HCT116 (cell line): ENCODE data around the gene ZBTB20. TPM values are rescaled to one million over a fixed set of nuclear protein-coding genes. Genes with fewer than 3 reads are reported as not detected.
A peak's percentile ranks its signal among the peaks of the same experiment; 100 is the strongest.

ENCODE experiments used
- ATAC-seq: fragments of 200-7000 bp; cut with Tn5 transposase; 2 replicates; pipeline ENCODE4 v1.9.1; 2020; ENCODE audit warnings: mild to moderate bottlenecking, moderate library complexity
- BruUV-seq: library from RNA; stranded (reverse); fragments of 400-500 nt; replicated peaks from 2 replicates; lab custom pipeline; 2021; lab: Mats Ljungman, UMichigan
- CTCF ChIA-PET: fragments of 300-600 bp; sonication (Branson Sonifier 250); formaldehyde crosslinking; loops from one replicate; lab custom pipeline; 2021; ENCODE audit warnings: antibody characterized with exemption; lab: Charles Lee
- POLR2A ChIA-PET: fragments of 300-600, 350-600 bp; sonication (Branson Sonifier 250); formaldehyde crosslinking; loops from one replicate; lab custom pipeline; 2021; ENCODE audit warnings: antibody characterized with exemption; lab: Charles Lee
- RAD21 ChIA-PET, 2 experiments: fragments of 300-600 bp; sonication (Branson Sonifier 250); formaldehyde crosslinking; loops; one replicate each; lab custom pipeline; 2023; ENCODE audit warnings: low total read pairs in 2 of 2; ENCODE audit not compliant: uncharacterized antibody in 2 of 2, unreplicated experiment in 2 of 2, low non-redundant PET in 1 of 2; lab: Charles Lee
- DNase-seq: peaks from one replicate; pipeline ENCODE4 v3.0.0-alpha.2; 2010; ENCODE audit warnings: low read depth, low spot score
- H2AFZ ChIP-seq: fragments of 200-600 bp; shearing (Covaris generic), sonication (generic); 2 replicates; pipeline ENCODE4 v1.6.1; 2017; ENCODE audit warnings: low read depth, mixed run types, mixed read lengths, antibody characterized with exemption, low read length; ENCODE audit not compliant: poor library complexity, severe bottlenecking
- H3K27ac ChIP-seq: 2 replicates; pipeline ENCODE4 v1.5.1; 2012; ENCODE audit warnings: low read depth, low read length
- H3K27me3 ChIP-seq: fragments of 200-600 bp; sonication (generic); 2 replicates; pipeline ENCODE4 v1.6.1; 2016; ENCODE audit warnings: mixed run types, low read length, mixed read lengths; ENCODE audit not compliant: insufficient read depth
- H3K36me3 ChIP-seq, 2 experiments: fragments of 200-500 bp in 1 of 2; fragments of 200-600 bp in 1 of 2; sonication (Bioruptor generic) in 1 of 2; sonication (generic) in 1 of 2; 2 replicates each; pipeline versions ENCODE4 v1.5.1 to v1.6.1; 2014 to 2016; ENCODE audit warnings: low read length in 2 of 2, inconsistent platforms in 1 of 2, mixed read lengths in 1 of 2, mixed run types in 1 of 2; ENCODE audit not compliant: insufficient read depth in 2 of 2, control insufficient read depth in 1 of 2
- H3K4me1 ChIP-seq, 2 experiments: fragments of 200-600 bp in 1 of 2; sonication (generic) in 1 of 2; 2 replicates each; pipeline versions ENCODE4 v1.5.1 to v1.6.1; 2012 to 2017; ENCODE audit warnings: low read length in 2 of 2, inconsistent platforms in 1 of 2, mild to moderate bottlenecking in 1 of 2, mixed read lengths in 1 of 2, mixed run types in 1 of 2, moderate library complexity in 1 of 2; ENCODE audit not compliant: insufficient read depth in 2 of 2, control insufficient read depth in 1 of 2
- H3K4me2 ChIP-seq: fragments of 200-600 bp; sonication (generic); 2 replicates; pipeline ENCODE4 v1.6.1; 2017; ENCODE audit warnings: mixed run types, low read length, mixed read lengths
- H3K4me3 ChIP-seq, 2 experiments: fragments of 200-600 bp in 1 of 2; sonication (generic) in 1 of 2; replicated peaks in 1 of 2; 2 replicates each; pipeline ENCODE4 v1.5.1; 2011 to 2016; ENCODE audit warnings: low read length in 2 of 2, control low read depth in 1 of 2, low read depth in 1 of 2, mild to moderate bottlenecking in 1 of 2, mixed read lengths in 1 of 2, mixed run types in 1 of 2
- H3K79me2 ChIP-seq: fragments of 200-600 bp; sonication (generic); 2 replicates; pipeline ENCODE4 v1.6.1; 2017; ENCODE audit warnings: mild to moderate bottlenecking, mixed run types, low read length, moderate library complexity, mixed read lengths; ENCODE audit not compliant: insufficient read depth
- H3K9ac ChIP-seq: fragments of 200-600 bp; sonication (generic); 2 replicates; pipeline ENCODE4 v1.6.1; 2016; ENCODE audit warnings: low read length, mixed read lengths
- H3K9me2 ChIP-seq: fragments of 200-600 bp; sonication (generic), shearing (Covaris generic); 2 replicates; pipeline ENCODE4 v1.6.1; 2017; ENCODE audit warnings: mixed run types, mild to moderate bottlenecking, moderate library complexity; ENCODE audit not compliant: insufficient read depth
- H3K9me3 ChIP-seq, 2 experiments: fragments of 200-500 bp in 1 of 2; fragments of 200-600 bp in 1 of 2; sonication (Bioruptor generic) in 1 of 2; sonication (generic) in 1 of 2; 2 replicates each; pipeline ENCODE4 v1.6.1; 2014 to 2017; ENCODE audit warnings: low read length in 2 of 2, mixed read lengths in 2 of 2, inconsistent platforms in 1 of 2, low read depth in 1 of 2, mild to moderate bottlenecking in 1 of 2, mixed run types in 1 of 2, moderate library complexity in 1 of 2; ENCODE audit not compliant: control insufficient read depth in 1 of 2, insufficient read depth in 1 of 2
- H4K20me1 ChIP-seq: fragments of 200-600 bp; sonication (generic), shearing (Covaris generic); 2 replicates; pipeline ENCODE4 v1.6.1; 2017; ENCODE audit warnings: mixed run types, mild to moderate bottlenecking, moderate library complexity; ENCODE audit not compliant: insufficient read depth
- CBX3 ChIP-seq: IDR thresholded peaks from 2 replicates; pipeline ENCODE4 v1.6.1; 2012; ENCODE audit warnings: low read depth
- CEBPB ChIP-seq: IDR thresholded peaks from 2 replicates; pipeline ENCODE4 v1.6.1; 2012; ENCODE audit warnings: low read depth
- EGR1 ChIP-seq: IDR thresholded peaks from 2 replicates; pipeline ENCODE4 v1.6.1; 2012; ENCODE audit warnings: low read depth
- ELF1 ChIP-seq: IDR thresholded peaks from 2 replicates; pipeline ENCODE4 v1.6.1; 2012; ENCODE audit warnings: low read depth, borderline replicate concordance
- EZH2phosphoT487 ChIP-seq: fragments of 200-600 bp; IDR thresholded peaks from 2 replicates; pipeline ENCODE4 v1.6.1; 2018; ENCODE audit warnings: antibody characterized with exemption, borderline replicate concordance
- JUND ChIP-seq: IDR thresholded peaks from 2 replicates; pipeline ENCODE4 v1.6.1; 2012
- POLR2A ChIP-seq: IDR thresholded peaks from 2 replicates; pipeline ENCODE4 v1.7.0; 2011; ENCODE audit warnings: borderline replicate concordance; ENCODE audit not compliant: insufficient read depth, insufficient read length; ENCODE audit errors: extremely low read depth
- RAD21 ChIP-seq: IDR thresholded peaks from 2 replicates; pipeline ENCODE4 v1.6.1; 2012; ENCODE audit warnings: low read depth, mild to moderate bottlenecking
- SIN3A ChIP-seq: IDR thresholded peaks from 2 replicates; pipeline ENCODE4 v1.6.1; 2012; ENCODE audit warnings: low read depth
- SP1 ChIP-seq: IDR thresholded peaks from 2 replicates; pipeline ENCODE4 v1.6.1; 2012; ENCODE audit warnings: low read depth
- SRF ChIP-seq: IDR thresholded peaks from 2 replicates; pipeline ENCODE4 v1.6.1; 2012; ENCODE audit warnings: low read depth
- TCF7L2 ChIP-seq: IDR thresholded peaks from 2 replicates; pipeline ENCODE4 v1.7.0; 2011; ENCODE audit warnings: borderline replicate concordance, inconsistent platforms; ENCODE audit not compliant: insufficient read depth, insufficient read length; ENCODE audit errors: extremely low read depth
- YY1 ChIP-seq: IDR thresholded peaks from 2 replicates; pipeline ENCODE4 v1.6.1; 2011; ENCODE audit warnings: low read length, low read depth, moderate library complexity, mild to moderate bottlenecking; ENCODE audit not compliant: insufficient replicate concordance; ENCODE audit errors: extremely low read depth
- intact Hi-C: fragments of 100-400 bp; cut with micrococcal nuclease; formaldehyde crosslinking; loops from 2 replicates; pipeline ENCODE4 v1.10.0; 2022
- total RNA-seq: library from RNA; stranded (reverse); gene quantifications from one replicate; pipeline ENCODE4 v1.2.1, GENCODE V29; 2021; ENCODE audit not compliant: unreplicated experiment
- TF ChIP-seq, protein P1 (sequence below): IDR thresholded peaks from 2 replicates; pipeline ENCODE4 v1.6.1; 2012
- TF ChIP-seq, protein P2 (sequence below), 3 experiments: fragments of 200-600 bp in 1 of 3; sonication (generic) in 1 of 3; IDR thresholded peaks in 2 of 3; conservative IDR thresholded peaks in 1 of 3; 2 replicates each; pipeline ENCODE4 v1.5.1; 2012 to 2017; ENCODE audit warnings: low read depth in 2 of 3, low read length in 2 of 3, antibody characterized with exemption in 1 of 3, borderline replicate concordance in 1 of 3, control low read depth in 1 of 3, mild to moderate bottlenecking in 1 of 3, mixed read lengths in 1 of 3, mixed run types in 1 of 3, moderate library complexity in 1 of 3; ENCODE audit not compliant: insufficient read depth in 1 of 3
- TF ChIP-seq, protein P3 (sequence below): IDR thresholded peaks from 2 replicates; pipeline ENCODE4 v1.6.1; 2012; ENCODE audit warnings: low read depth
- TF ChIP-seq, protein P4 (sequence below): IDR thresholded peaks from 2 replicates; pipeline ENCODE4 v1.6.1; 2012

Gene ZBTB20
- total RNA-seq, 1 experiment from 2014 or later: 42.1 TPM

DNA sequence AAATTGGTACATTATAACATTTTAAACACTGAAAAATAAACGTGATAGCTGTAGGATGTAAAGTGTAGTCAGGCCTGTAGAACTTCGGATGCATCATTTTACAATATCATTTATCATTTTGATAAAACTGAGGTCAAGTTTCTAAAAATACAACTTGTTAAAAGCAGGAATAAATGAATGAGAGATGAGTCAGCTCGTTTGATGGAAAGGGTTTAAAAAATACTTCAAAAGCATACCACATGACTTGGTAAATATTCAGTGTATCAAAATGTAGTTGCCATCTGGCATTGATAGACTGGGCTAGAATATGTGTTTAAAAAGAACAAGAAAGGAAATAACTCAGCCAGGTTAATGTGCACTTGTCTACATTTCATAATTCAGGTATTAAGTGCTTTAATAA lies 496.3 kb downstream of the ZBTB20 start (continued):
- TF ChIP-seq ELF1: no peak; the same call in 1 of the 2 replicates
- peak; percentile 89 for TF ChIP-seq SIN3A

DNA sequence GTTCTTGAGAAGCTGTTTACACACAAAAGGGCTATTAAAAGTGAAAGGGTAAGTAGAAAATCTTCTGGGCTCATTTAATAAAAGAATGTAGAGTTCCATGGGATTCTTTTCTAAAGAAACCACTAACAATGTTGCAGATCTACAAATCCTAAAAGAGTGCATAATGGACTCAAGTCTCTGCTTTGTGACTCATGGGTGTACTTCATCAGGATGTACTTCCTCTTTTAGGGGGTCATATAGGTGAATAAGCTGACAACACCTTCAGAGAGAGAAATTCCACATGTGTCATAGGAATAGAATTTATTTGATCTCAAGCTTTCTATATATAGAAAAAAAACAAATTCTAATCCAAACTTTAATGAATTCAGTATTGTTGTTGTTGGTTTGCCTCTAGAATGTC lies 497.8 kb downstream of the ZBTB20 start:
- no TSS peak for BruUV-seq
- Histone ChIP-seq H3K9me2 (no peaks in the 10 kb centered on the region), H3K4me2 (peak overlapping the region; percentile 71), H3K4me1 (peaks cover 79 to 95% of the 10 kb centered on the region in 2 experiments), H3K27ac (peak overlapping the region; percentile 97), H3K9ac (peak overlapping the region; percentile 66), H3K4me3 (peak overlapping the region in 1 of 2 experiments; percentile 11; a peak in 1 of 4 replicates), H3K27me3 (no peaks in the 10 kb centered on the region), H3K79me2 (peaks cover 53% of the 10 kb centered on the region), H3K9me3 (no peaks in the 10 kb centered on the region), H2AFZ (no peak overlapping the region), H3K36me3 (no peaks in the 10 kb centered on the region), H4K20me1 (no peaks in the 10 kb centered on the region)
- intact Hi-C loops: loop anchor here (5.0 to 10.0 kb wide), 3 partner anchors 58 to 245 kb away; no protein-coding TSS in a partner anchor
- RAD21 ChIA-PET: interaction anchor here in 1 of 2 experiments (1.2 kb wide), 1 partner anchor 96 kb away, joined by 3 read pairs; no protein-coding TSS in a partner anchor
- DNase-seq: peak; percentile 97
- POLR2A ChIA-PET: interaction anchor here (0.6 kb wide), 1 partner anchor 109 kb away, joined by 3 read pairs; no protein-coding TSS in a partner anchor
- ATAC-seq: peak; percentile 74
- CTCF ChIA-PET: no interaction called here
- TF ChIP-seq EZH2phosphoT487 (no peak), RAD21 (no peak; the same call in none of the 2 replicates), CBX3 (peak; percentile 93), ELF1 (peak; percentile 29; the same call in 1 of the 2 replicates), SRF (peak; percentile 85), SIN3A (peak; percentile 84), CEBPB (peak; percentile 84), SP1 (peak; percentile 99), EGR1 (no peak), POLR2A (no peak), JUND (peak; percentile 99), TCF7L2 (peak; percentile 92), YY1 (peak; percentile 43)
- TF ChIP-seq, protein P1, sequence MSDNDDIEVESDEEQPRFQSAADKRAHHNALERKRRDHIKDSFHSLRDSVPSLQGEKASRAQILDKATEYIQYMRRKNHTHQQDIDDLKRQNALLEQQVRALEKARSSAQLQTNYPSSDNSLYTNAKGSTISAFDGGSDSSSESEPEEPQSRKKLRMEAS: no peak
- TF ChIP-seq, protein P2, sequence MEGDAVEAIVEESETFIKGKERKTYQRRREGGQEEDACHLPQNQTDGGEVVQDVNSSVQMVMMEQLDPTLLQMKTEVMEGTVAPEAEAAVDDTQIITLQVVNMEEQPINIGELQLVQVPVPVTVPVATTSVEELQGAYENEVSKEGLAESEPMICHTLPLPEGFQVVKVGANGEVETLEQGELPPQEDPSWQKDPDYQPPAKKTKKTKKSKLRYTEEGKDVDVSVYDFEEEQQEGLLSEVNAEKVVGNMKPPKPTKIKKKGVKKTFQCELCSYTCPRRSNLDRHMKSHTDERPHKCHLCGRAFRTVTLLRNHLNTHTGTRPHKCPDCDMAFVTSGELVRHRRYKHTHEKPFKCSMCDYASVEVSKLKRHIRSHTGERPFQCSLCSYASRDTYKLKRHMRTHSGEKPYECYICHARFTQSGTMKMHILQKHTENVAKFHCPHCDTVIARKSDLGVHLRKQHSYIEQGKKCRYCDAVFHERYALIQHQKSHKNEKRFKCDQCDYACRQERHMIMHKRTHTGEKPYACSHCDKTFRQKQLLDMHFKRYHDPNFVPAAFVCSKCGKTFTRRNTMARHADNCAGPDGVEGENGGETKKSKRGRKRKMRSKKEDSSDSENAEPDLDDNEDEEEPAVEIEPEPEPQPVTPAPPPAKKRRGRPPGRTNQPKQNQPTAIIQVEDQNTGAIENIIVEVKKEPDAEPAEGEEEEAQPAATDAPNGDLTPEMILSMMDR (IDR thresholded peaks at IDR 0.05 in 2 of 3, conservative IDR thresholded peaks at IDR 0.05 in 1 of 3; ENCODE audit: borderline replicate concordance in 1 of 3, insufficient read depth in 1 of 3, low read depth in 2 of 3, low read length in 2 of 3): no peak
- TF ChIP-seq, protein P3, sequence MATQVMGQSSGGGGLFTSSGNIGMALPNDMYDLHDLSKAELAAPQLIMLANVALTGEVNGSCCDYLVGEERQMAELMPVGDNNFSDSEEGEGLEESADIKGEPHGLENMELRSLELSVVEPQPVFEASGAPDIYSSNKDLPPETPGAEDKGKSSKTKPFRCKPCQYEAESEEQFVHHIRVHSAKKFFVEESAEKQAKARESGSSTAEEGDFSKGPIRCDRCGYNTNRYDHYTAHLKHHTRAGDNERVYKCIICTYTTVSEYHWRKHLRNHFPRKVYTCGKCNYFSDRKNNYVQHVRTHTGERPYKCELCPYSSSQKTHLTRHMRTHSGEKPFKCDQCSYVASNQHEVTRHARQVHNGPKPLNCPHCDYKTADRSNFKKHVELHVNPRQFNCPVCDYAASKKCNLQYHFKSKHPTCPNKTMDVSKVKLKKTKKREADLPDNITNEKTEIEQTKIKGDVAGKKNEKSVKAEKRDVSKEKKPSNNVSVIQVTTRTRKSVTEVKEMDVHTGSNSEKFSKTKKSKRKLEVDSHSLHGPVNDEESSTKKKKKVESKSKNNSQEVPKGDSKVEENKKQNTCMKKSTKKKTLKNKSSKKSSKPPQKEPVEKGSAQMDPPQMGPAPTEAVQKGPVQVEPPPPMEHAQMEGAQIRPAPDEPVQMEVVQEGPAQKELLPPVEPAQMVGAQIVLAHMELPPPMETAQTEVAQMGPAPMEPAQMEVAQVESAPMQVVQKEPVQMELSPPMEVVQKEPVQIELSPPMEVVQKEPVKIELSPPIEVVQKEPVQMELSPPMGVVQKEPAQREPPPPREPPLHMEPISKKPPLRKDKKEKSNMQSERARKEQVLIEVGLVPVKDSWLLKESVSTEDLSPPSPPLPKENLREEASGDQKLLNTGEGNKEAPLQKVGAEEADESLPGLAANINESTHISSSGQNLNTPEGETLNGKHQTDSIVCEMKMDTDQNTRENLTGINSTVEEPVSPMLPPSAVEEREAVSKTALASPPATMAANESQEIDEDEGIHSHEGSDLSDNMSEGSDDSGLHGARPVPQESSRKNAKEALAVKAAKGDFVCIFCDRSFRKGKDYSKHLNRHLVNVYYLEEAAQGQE: no peak
- TF ChIP-seq, protein P4, sequence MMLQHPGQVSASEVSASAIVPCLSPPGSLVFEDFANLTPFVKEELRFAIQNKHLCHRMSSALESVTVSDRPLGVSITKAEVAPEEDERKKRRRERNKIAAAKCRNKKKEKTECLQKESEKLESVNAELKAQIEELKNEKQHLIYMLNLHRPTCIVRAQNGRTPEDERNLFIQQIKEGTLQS: peak; percentile 67
